ENCODE measurements around the gene HERPUD1.

Gene HERPUD1

DNA sequence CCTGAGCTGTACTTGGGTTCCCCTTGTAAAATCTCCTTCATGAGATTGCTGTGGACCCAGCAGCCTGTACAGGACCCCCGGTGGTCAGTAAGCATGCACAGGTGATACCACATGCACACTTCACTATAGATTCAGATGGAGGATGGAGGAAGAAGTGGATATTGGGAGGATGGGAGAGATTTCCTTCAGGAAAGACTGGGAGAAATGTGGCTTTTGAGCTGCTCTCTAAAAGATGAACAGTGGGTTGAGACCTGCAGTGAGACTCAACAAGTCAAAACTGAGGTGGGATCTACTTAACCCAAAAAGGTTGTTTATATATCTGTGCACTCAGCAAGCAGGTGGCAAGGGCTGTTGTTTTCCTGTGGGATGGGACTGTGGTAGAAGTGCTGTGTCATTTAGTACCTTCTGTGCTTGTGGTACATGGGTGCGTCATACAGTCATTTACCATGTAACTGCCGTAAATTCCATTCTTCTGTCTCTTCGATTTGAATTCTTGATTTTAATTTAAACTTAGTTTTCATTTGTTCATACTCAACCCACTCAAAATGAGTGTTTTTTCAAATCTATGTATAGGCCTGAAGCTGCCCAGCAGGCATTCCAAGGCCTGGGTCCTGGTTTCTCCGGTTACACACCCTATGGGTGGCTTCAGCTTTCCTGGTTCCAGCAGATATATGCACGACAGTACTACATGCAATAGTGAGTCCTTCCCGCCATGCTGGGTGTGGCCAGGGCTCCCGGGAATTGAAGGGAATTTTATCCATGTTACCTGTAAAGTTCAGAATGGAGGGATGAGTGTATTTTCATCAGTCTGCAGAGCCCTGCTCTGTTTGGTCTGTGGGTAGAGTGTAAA is 6.9 kb downstream of the HERPUD1 start:
- peaks cover 28% of the 10 kb centered on the region for H4K20me1 ChIP-seq (ENCODE audit: control insufficient read depth, insufficient read depth, low read depth, low read length)
- H3K4me3 ChIP-seq (ENCODE audit: low read length): peak overlapping the region; percentile 16
- TF ChIP-seq, protein P1, sequence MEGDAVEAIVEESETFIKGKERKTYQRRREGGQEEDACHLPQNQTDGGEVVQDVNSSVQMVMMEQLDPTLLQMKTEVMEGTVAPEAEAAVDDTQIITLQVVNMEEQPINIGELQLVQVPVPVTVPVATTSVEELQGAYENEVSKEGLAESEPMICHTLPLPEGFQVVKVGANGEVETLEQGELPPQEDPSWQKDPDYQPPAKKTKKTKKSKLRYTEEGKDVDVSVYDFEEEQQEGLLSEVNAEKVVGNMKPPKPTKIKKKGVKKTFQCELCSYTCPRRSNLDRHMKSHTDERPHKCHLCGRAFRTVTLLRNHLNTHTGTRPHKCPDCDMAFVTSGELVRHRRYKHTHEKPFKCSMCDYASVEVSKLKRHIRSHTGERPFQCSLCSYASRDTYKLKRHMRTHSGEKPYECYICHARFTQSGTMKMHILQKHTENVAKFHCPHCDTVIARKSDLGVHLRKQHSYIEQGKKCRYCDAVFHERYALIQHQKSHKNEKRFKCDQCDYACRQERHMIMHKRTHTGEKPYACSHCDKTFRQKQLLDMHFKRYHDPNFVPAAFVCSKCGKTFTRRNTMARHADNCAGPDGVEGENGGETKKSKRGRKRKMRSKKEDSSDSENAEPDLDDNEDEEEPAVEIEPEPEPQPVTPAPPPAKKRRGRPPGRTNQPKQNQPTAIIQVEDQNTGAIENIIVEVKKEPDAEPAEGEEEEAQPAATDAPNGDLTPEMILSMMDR (IDR thresholded peaks at IDR 0.05; ENCODE audit: low read depth, low read length, poor library complexity, severe bottlenecking): no peak
- no peak for TF ChIP-seq EZH2phosphoT487 (IDR thresholded peaks at IDR 0.05; ENCODE audit: borderline replicate concordance, low read length)
- H3K27me3 ChIP-seq (ENCODE audit: control insufficient read depth, low read length): no peaks in the 10 kb centered on the region
- peaks cover 99% of the 10 kb centered on the region for H3K36me3 ChIP-seq (ENCODE audit: control insufficient read depth, low read length)
- H3K27ac ChIP-seq (ENCODE audit: low read depth, low read length): peak overlapping the region; percentile 18
- H3K4me2 ChIP-seq (ENCODE audit: low read length): peak overlapping the region; percentile 49
- peaks cover 31% of the 10 kb centered on the region for H3F3A ChIP-seq (ENCODE audit: control insufficient read depth, insufficient read depth)
- no peaks in the 10 kb centered on the region for H3K9me2 ChIP-seq (replicated peaks; ENCODE audit: control insufficient read depth, low read length)
- peaks cover 91% of the 10 kb centered on the region for H3K4me1 ChIP-seq (ENCODE audit: control insufficient read depth, low read length)
- H3K79me2 ChIP-seq (ENCODE audit: control insufficient read depth, low read length): peaks cover 65% of the 10 kb centered on the region
- H3K9me3 ChIP-seq (ENCODE audit: control insufficient read depth, insufficient read depth, low read length): no peaks in the 10 kb centered on the region

DNA sequence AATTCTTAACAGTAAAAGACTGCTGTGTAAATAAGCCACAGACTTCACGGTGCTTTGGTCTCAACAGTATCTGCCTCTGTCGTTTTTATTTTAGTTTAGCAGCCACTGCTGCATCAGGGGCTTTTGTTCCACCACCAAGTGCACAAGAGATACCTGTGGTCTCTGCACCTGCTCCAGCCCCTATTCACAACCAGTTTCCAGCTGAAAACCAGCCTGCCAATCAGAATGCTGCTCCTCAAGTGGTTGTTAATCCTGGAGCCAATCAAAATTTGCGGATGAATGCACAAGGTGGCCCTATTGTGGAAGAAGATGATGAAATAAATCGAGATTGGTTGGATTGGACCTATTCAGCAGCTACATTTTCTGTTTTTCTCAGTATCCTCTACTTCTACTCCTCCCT is 7.9 kb downstream of the HERPUD1 start:
- Histone ChIP-seq H3K9me3 (ENCODE audit: control insufficient read depth, insufficient read depth, low read length) (no peaks in the 10 kb centered on the region), H3K4me2 (ENCODE audit: low read length) (peak overlapping the region; percentile 49), H4K20me1 (ENCODE audit: control insufficient read depth, insufficient read depth, low read depth, low read length) (peaks cover 21% of the 10 kb centered on the region), H3K4me1 (ENCODE audit: control insufficient read depth, low read length) (peaks cover 83% of the 10 kb centered on the region), H3F3A (ENCODE audit: control insufficient read depth, insufficient read depth) (peaks cover 33% of the 10 kb centered on the region), H3K27me3 (ENCODE audit: control insufficient read depth, low read length) (no peaks in the 10 kb centered on the region), H3K79me2 (ENCODE audit: control insufficient read depth, low read length) (peaks cover 56% of the 10 kb centered on the region), H3K4me3 (ENCODE audit: low read length) (peak overlapping the region; percentile 17; the same call in 1 of the 2 replicates), H3K9me2 (replicated peaks; ENCODE audit: control insufficient read depth, low read length) (no peaks in the 10 kb centered on the region), H3K36me3 (ENCODE audit: control insufficient read depth, low read length) (peaks cover 99% of the 10 kb centered on the region), H3K27ac (ENCODE audit: low read depth, low read length) (peak overlapping the region; percentile 18; the same call in 1 of the 2 replicates)
- TF ChIP-seq, protein P1 (IDR thresholded peaks at IDR 0.05; ENCODE audit: low read depth, low read length, poor library complexity, severe bottlenecking): no peak
- TF ChIP-seq EZH2phosphoT487 (IDR thresholded peaks at IDR 0.05; ENCODE audit: borderline replicate concordance, low read length): no peak

DNA sequence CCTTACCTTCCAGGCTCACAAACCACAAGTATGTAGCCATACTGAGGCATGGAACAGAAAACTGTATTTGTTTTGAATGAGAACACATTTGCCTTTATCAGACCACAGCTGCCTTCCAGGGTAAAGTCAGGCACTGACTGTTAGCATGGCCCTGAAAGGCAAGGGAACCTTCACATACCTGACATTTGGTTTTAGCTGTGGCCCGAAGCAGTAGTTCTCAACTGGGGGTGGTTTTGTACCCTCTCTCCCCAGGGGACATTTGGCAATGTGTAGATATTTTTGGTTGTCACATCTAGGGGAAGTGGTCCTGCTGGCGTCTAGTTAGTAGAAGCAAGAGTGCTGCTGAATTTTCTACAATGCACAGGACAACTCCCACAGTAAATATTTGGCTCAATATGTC is 9.2 kb downstream of the HERPUD1 start:
- Histone ChIP-seq H3K9me3 (ENCODE audit: control insufficient read depth, insufficient read depth, low read length) (no peaks in the 10 kb centered on the region), H3K27me3 (ENCODE audit: control insufficient read depth, low read length) (no peaks in the 10 kb centered on the region), H3K4me1 (ENCODE audit: control insufficient read depth, low read length) (peaks cover 70% of the 10 kb centered on the region), H3K27ac (ENCODE audit: low read depth, low read length) (peak overlapping the region; percentile 23), H3K9me2 (replicated peaks; ENCODE audit: control insufficient read depth, low read length) (no peaks in the 10 kb centered on the region), H3K79me2 (ENCODE audit: control insufficient read depth, low read length) (peaks cover 43% of the 10 kb centered on the region), H3K36me3 (ENCODE audit: control insufficient read depth, low read length) (peaks cover 93% of the 10 kb centered on the region), H3F3A (ENCODE audit: control insufficient read depth, insufficient read depth) (peaks cover 31% of the 10 kb centered on the region), H3K4me2 (ENCODE audit: low read length) (peak overlapping the region; percentile 50), H3K4me3 (ENCODE audit: low read length) (peak overlapping the region; percentile 14; the same call in 1 of the 2 replicates), H4K20me1 (ENCODE audit: control insufficient read depth, insufficient read depth, low read depth, low read length) (peaks cover 12% of the 10 kb centered on the region)
- TF ChIP-seq, protein P1 (IDR thresholded peaks at IDR 0.05; ENCODE audit: low read depth, low read length, poor library complexity, severe bottlenecking): no peak
- TF ChIP-seq EZH2phosphoT487 (IDR thresholded peaks at IDR 0.05; ENCODE audit: borderline replicate concordance, low read length): no peak

Data from DOHH2 (cell line).